Activated B cell treated with CpG ODN at 0.5 μM for 24 hours (primary cell): ENCODE results near the gene ZBTB25. TPM values are rescaled to one million over a fixed set of nuclear protein-coding genes. Genes with fewer than 3 reads are reported as not detected.

ENCODE experiments used
- ATAC-seq: fragments of 200-7000 bp; cut with Tn5 transposase; one replicate; pipeline ENCODE4 v1.10.0; 2021; ENCODE audit warnings: low read depth, mild to moderate bottlenecking, moderate library complexity
- CTCF ChIA-PET: fragments of 350-600 bp; sonication (Branson Sonifier 250); formaldehyde crosslinking; loops from one replicate; lab custom pipeline; 2021; ENCODE audit warnings: antibody characterized with exemption; lab: Charles Lee
- POLR2A ChIA-PET: fragments of 350-600 bp; sonication (Branson Sonifier 250); formaldehyde crosslinking; loops from one replicate; lab custom pipeline; 2021; ENCODE audit warnings: antibody characterized with exemption; lab: Charles Lee
- DNase-seq: peaks from one replicate; pipeline ENCODE4 v3.0.0; 2022
- H3K27ac Mint-ChIP-seq: one replicate; pipeline ENCODE4 v1.8.0; 2020; ENCODE audit warnings: mixed read lengths
- H3K27me3 Mint-ChIP-seq: one replicate; pipeline ENCODE4 v1.8.0; 2021; ENCODE audit warnings: mixed read lengths
- H3K36me3 Mint-ChIP-seq: one replicate; pipeline ENCODE4 v1.8.0; 2021; ENCODE audit warnings: low read depth, mixed read lengths
- H3K4me1 Mint-ChIP-seq: one replicate; pipeline ENCODE4 v1.8.0; 2021; ENCODE audit warnings: mixed read lengths
- H3K4me3 Mint-ChIP-seq: one replicate; pipeline ENCODE4 v1.8.0; 2020; ENCODE audit warnings: mild to moderate bottlenecking, mixed read lengths
- H3K9me3 Mint-ChIP-seq: one replicate; pipeline ENCODE4 v1.8.0; 2020; ENCODE audit warnings: mixed read lengths
- CTCF ChIP-seq: fragments of 200-600 bp; IDR thresholded peaks from one replicate; pipeline ENCODE4 v1.8.0; 2022; ENCODE audit warnings: antibody characterized with exemption, mild to moderate bottlenecking
- intact Hi-C: fragments of 100-400 bp; cut with micrococcal nuclease; formaldehyde crosslinking; loops from one replicate; pipeline ENCODE4 v1.15.1; 2024
- total RNA-seq: library from RNA; stranded (reverse); gene quantifications from 2 replicates; pipeline ENCODE4 v1.2.3, GENCODE V29; 2022

ZBTB25 gene
- total RNA-seq, 1 donor from 2014 or later, result 29.1 TPM

DNA sequence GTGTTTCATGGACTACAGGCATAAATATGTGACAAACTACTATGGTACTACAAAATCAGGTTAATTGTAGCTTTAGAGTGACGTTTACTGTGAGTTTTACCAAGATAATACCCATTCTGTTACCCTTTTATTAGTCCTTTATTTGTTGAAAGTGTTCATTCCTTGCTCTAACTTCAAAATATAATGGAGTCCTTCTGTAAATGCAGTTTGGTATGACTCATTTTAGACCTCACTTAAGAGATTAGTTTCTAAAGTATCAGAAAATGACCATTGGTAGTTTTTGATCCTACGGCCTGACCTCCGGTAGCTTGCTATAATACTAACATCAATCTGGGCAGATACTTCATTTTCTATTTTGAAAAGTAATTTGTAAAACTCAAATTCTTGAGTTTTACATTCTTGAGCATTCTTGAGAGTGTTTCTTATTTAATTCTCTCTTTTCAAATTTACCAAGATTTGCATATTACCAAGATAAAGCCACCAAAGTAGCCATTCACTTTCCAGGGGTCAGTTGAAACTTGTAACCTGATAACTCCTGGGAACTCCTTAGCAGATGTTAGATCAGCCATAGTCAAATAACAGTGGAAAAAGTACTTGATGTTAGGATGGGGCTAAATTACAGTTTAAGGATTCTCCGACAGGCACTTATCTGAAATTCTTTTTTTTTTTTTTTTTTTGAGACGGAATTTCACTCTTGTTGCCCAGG, 41.1 kb upstream of the ZBTB25 start:
- ChIA-PET CTCF (no interaction called here), POLR2A (interaction anchor here (0.8 to 1.1 kb wide), 2 partner anchors 38 to 39 kb away, joined by 3 to 8 read pairs; no protein-coding TSS in a partner anchor)
- H3K36me3 Mint-ChIP-seq, result peaks cover 7% of the 10 kb centered on the region
- ATAC-seq (no peak), DNase-seq (no peak)
- no peak overlapping the region for H3K4me3 Mint-ChIP-seq
- peaks cover 34% of the 10 kb centered on the region for H3K4me1 Mint-ChIP-seq
- no peak for TF ChIP-seq CTCF
- no peak overlapping the region for H3K27ac Mint-ChIP-seq
- intact Hi-C loops, result loop anchor here (5.0 kb wide), 3 partner anchors 218 to 1963 kb away; partner anchors contain the start of genes GPHN and SYNE2
- no peaks in the 10 kb centered on the region for H3K9me3 Mint-ChIP-seq
- H3K27me3 Mint-ChIP-seq, result peaks cover 6% of the 10 kb centered on the region

DNA sequence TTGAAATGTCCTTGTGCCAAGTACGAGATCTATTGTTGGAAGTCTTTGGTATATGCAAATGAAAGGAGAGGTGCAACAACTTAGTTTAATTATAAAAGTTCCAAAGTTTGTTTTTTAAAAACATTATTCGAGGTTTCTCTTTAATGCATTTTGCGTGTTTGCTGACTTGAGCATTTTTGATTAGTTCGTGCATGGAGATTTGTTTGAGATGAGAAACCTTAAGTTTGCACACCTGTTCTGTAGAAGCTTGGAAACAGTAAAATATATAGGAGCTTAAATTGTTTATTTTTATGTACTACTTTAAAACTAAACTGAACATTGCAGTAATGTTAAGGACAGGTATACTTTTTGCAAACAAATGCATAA, 39.2 kb upstream of the ZBTB25 start:
- no peak for ATAC-seq
- Mint-ChIP-seq H3K27me3 (peaks cover 2% of the 10 kb centered on the region), H3K27ac (no peak overlapping the region), H3K36me3 (peaks cover 7% of the 10 kb centered on the region), H3K4me1 (peaks cover 33% of the 10 kb centered on the region), H3K4me3 (peak overlapping the region; percentile 100), H3K9me3 (no peaks in the 10 kb centered on the region)
- POLR2A ChIA-PET, result no interaction called here
- intact Hi-C loops, result loop anchor here (5.0 kb wide), 3 partner anchors 219 to 1964 kb away; partner anchors contain the start of genes GPHN and SYNE2
- CTCF ChIA-PET, result no interaction called here
- no peak for DNase-seq
- TF ChIP-seq CTCF, result no peak

- H3K4me1 Mint-ChIP-seq, result peaks cover 33% of the 10 kb centered on the region
- no peaks in the 10 kb centered on the region for H3K9me3 Mint-ChIP-seq
- peaks cover 7% of the 10 kb centered on the region for H3K36me3 Mint-ChIP-seq
- DNase-seq, result peak; percentile 25
- peak overlapping the region; percentile 15 for H3K27ac Mint-ChIP-seq
- peaks cover 2% of the 10 kb centered on the region for H3K27me3 Mint-ChIP-seq
- POLR2A ChIA-PET, result interaction anchor here (0.7 to 3.1 kb wide), 3 partner anchors 9 to 38 kb away, joined by 3 to 55 read pairs (median 3); partner anchors contain the start of genes ZBTB1 and ZBTB25
- TF ChIP-seq CTCF, result no peak
- CTCF ChIA-PET, result no interaction called here
- intact Hi-C loops, result loop anchor here (2.0 to 5.0 kb wide), 4 partner anchors 220 to 1965 kb away; partner anchors contain the start of genes FNTB, GPHN and SYNE2
- ATAC-seq, result no peak
- peak overlapping the region; percentile 100 for H3K4me3 Mint-ChIP-seq
These were observed 38.6 kb upstream of the ZBTB25 start for GRCh38 chr14:64541972-64542835.

DNA sequence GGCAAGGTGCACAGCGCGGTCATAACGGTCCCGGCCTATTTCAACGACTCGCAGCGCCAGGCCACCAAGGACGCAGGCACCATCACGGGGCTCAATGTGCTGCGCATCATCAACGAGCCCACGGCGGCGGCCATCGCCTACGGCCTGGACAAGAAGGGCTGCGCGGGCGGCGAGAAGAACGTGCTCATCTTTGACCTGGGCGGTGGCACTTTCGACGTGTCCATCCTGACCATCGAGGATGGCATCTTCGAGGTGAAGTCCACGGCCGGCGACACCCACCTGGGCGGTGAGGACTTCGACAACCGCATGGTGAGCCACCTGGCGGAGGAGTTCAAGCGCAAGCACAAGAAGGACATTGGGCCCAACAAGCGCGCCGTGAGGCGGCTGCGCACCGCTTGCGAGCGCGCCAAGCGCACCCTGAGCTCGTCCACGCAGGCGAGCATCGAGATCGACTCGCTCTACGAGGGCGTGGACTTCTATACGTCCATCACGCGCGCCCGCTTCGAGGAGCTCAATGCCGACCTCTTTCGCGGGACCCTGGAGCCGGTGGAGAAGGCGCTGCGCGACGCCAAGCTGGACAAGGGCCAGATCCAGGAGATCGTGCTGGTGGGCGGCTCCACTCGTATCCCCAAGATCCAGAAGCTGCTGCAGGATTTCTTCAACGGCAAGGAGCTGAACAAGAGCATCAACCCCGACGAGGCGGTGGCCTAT, 37.8 kb upstream of the ZBTB25 start:
- POLR2A ChIA-PET, result interaction anchor here (0.7 to 3.1 kb wide), 4 partner anchors 10 to 37 kb away, joined by 3 to 55 read pairs (median 3); partner anchors contain the start of genes ZBTB1 and ZBTB25
- H3K4me3 Mint-ChIP-seq, result peak overlapping the region; percentile 100
- H3K36me3 Mint-ChIP-seq, result peaks cover 7% of the 10 kb centered on the region
- ATAC-seq, result no peak
- TF ChIP-seq CTCF, result no peak
- H3K27me3 Mint-ChIP-seq, result peaks cover 2% of the 10 kb centered on the region
- H3K4me1 Mint-ChIP-seq, result peaks cover 33% of the 10 kb centered on the region
- no peaks in the 10 kb centered on the region for H3K9me3 Mint-ChIP-seq
- CTCF ChIA-PET, result no interaction called here
- intact Hi-C loops, result loop anchor here (2.0 to 5.0 kb wide), 4 partner anchors 221 to 1966 kb away; partner anchors contain the start of genes FNTB, GPHN and SYNE2
- no peak overlapping the region for H3K27ac Mint-ChIP-seq
- DNase-seq, result peak; percentile 27
